M059J (cell line): ENCODE results near the gene LILRA1. TPM values are rescaled to one million over a fixed set of nuclear protein-coding genes. Genes with fewer than 3 reads are reported as not detected.
A peak's percentile ranks its signal among the peaks of the same experiment; 100 is the strongest.
"Not testable (repeated sequence)": the region's sequence is repeated elsewhere in the genome, so short reads cannot be mapped to it uniquely, and the experiment has no call there.

Experiments used
- DNase-seq: peaks from one replicate; pipeline ENCODE4 v3.0.0-alpha.2; 2012; ENCODE audit warnings: low read depth
- total RNA-seq: library from RNA; depleted of rRNA; stranded (reverse); fragments of >200 nt; shearing (Covaris generic); gene quantifications from 2 replicates; pipeline ENCODE4 v1.2.3, GENCODE V29; 2014; rRNA removed

The LILRA1 gene
- not detected in 2 replicates for total RNA-seq

DNA sequence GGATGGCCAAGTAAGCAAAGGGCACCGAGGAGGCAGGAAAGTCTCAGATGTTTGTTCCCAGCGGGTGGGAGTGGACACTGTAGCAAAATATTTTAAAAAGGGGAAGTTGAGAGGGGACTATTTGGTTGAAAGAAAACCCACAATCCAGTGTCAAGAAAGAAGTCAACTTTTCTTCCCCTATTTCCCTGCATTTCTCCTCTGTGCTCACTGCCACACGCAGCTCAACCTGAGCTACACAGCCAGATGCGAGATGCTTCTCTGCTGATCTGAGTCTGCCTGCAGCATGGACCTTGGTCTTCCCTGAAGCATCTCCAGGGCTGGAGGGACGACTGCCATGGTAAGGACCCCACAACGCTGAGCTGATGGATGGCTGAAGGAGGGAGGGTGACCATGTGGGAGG is at the start of gene LILRA1:
Gene LILRA1 (plus strand): TSS at position 188 of the 400 bp plus-strand sequence. CDS start 613 bp downstream, outside the sequence.
- DNase-seq, result not testable (repeated sequence)

DNA sequence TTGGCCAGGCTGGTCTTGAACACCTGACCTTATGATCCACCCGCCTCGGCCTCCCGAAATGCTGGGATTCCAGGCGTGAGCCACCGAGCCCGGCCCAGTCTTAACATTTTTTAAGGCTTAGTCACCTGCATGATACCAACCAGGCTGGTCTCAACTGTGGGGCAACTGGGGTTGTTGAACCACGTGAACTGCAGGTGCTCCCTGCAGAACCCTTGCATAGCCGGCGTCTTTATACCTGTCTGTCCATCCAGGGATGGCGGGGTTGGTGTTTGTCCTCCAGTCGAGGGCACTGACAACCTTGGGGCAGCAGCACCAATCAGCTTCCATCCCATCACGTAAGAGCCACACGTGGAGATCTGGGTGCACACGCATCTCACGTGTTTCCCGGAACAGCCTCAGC is 44.6 kb upstream of the LILRA1 start:
- no peak for DNase-seq

DNA sequence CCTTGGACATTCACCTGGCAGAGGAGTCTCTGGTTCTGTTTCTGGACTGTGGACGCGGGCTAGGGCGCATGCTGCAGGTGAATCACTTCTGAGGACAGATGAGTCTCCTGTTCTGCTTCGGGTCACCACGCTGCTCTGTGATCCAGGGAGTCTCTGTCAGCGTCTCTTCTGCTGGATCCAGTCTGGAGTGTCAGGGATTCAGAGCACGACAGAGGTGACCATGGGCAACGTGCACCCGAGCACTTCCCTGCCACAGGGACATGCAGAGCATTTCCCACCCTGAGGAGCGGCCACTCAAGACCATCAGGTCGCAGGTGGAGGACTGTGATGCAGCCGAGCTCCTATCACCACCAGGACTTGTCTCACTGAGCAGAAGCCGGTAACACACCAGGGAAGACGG is 44.2 kb upstream of the LILRA1 start:
- DNase-seq, result no peak

DNA sequence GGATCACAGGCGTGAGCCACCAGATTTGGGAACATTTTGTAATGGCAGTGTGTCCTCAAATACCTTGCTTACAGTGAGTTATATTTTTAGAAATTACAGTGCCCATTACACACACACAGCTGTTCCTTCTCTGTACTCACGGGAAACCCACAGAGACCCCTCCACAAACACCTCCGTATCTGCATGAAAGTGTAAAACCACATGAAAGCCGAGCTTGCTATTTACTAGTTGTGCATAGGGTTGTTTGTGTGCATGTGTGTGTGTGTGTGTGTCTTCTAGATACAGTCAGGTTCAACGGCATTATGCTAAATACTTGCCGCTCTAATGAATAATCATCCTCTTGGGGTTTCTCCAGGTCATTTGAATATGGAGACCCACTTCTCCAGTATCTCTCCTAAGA is 42.1 kb upstream of the LILRA1 start:
- DNase-seq, result no peak

DNA sequence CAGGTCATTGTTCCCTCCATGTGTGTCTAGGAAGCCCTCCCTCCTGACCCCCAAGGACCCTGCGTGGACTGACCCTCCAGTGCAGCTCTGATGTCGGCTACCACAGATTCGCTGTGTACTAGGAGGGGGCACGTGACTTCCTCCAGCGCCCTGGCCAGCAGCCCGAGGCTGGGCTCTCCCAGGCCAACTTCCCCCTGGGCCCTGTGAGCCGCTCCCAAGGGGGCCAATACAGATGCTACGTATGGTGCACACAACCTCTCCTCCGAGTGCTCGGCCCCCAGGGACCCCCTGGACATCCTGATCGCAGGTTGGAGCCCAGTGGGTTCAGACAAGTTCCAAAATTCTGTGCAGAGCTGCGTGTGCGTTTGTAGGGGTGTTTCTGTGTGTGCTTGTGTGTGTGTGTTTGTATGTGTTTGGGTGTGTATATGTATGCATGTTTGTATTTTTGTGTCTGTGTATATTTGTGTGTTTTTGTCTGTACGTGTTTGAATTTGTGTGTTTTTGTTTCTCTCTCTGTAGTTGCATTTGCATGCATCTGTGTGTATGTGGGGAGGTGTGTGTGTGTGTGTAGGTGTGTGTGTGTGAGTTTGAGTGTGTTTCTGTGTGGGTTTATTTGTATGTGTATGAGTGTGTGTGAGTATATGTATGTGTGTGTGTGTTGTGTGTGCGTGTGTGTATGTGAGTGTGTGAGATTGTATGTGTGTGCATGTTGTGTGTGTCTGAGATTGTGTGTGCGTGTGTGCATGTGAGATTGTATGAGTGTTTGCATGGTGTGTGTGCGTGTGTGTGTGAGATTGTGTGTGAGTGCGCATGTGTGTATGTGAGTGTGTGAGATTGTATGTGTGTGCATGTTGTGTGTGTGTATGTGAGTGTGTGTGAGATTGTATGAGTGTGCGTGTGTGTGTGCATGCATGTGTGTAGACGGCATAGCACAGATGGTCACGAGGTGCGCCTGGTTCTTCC is 41.2 kb upstream of the LILRA1 start:
- DNase-seq, result no peak

DNA sequence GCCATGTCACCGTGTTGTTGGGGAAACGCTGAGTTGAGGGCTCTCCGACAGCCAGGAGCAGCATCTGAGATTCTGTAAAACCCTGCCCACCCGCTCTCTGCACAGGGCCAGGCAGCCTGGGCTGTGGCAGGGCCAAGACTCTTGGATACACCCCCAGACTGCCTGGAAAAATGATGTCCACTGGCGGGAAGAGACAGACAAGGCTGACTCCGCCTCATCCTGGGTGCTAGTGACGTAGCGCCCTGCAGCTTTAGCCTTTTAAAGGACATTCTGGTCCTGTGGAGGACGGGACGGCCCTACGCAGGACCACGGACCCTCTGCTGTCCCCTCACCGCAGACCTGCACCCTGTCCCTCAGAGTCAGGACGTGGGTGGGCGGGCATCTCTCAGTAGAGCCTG is 40.5 kb upstream of the LILRA1 start:
- no peak for DNase-seq

DNA sequence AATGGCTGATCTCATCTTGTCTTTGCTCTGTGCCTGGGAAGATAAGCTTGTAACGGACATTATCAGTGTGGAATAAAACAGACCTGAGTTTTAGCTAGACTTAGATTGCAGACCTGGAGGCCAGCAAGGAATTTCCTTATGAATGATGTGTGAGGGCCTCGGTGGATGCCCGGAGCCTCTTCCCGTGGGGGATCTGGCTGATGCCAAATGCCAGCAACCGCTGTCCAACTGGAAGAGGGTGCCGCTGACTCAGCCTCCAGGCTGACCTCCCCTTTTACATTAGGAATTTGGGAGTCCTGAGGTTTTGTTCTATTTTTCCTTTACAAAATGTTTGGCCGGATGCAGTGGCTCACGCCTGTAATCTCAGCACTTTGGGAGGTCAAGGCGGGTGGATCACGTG is 39.4 kb upstream of the LILRA1 start:
- no peak for DNase-seq

DNA sequence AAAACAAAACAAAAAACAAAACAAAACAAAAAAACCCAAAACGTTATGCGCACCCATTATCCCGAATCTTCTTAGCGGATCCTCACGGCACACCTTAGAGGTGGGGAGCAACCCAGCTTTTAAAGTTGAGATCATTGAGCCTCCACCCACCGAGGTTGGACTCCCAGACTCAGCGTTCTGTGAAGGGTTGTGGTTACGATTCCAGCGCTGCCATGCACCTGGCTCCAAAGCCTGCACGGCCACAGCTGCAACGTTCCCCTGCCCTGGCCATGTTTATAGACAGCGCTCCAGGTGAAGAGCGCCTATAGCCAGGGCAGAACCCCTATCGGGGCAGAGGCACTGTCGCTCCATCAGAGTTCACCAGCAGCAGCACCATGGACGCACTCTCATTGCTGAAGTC is 38.5 kb upstream of the LILRA1 start:
- no peak for DNase-seq

DNA sequence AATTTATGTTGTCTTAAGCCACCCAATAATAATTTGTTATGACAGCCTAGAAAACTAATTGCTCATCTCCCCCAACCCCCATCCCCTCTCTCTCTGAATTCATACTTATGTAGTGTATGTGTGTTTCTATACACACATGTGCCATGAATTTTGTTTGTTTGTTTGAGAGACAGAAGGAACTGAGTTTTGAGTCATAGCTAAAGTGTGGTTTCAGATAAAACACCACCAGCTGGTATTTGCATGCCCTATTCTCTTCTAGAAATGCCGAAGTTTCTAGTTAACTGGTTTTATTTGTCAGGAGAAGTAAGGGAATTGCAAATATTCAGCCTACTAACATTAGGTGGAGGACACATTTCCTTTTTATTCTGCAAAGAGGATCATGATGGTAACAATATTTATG is 37.2 kb upstream of the LILRA1 start:
- no peak for DNase-seq

DNA sequence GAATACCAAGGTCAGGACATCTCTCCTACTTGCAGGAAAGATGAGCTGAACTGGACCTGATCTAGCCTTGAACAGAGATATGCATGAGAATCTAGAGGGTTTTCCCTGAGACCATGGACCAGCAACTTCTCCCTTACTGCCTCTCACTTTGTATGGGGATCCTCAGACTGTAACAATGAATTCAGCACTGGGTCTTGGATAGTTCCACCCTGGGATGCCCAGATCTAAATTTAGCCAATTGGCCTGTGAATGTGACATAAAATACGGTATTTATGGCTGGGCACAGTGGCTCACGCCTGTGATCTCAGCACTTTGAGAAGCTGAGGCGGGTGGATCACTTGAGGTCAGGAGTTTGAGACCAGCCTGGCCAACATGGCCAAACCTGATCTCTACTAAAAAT is 35.1 kb upstream of the LILRA1 start:
- no peak for DNase-seq

DNA sequence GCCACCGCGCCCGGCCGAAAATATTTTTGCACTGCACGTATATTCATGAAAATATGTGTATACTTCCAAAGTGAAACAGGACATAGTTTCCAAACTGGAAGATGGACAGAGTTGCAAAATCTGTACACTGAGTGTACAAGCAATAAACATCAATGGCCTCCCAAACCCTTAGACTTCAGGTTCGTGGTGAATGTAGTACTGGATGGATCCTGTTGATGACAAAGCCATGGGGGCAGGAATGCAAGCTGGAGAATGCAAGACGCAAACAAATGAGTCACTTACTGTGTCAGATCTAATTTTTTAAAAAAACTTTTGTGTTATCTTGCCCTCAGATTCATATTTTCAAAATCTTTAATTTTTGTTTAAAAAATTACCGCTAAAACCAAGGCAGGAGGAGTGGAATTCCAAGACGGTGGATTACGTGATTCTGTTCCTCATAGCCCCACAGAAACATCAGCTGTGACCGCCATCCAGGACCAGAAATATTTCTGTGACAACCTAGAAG is 32.5 kb upstream of the LILRA1 start:
- DNase-seq, result peak; percentile 29

DNA sequence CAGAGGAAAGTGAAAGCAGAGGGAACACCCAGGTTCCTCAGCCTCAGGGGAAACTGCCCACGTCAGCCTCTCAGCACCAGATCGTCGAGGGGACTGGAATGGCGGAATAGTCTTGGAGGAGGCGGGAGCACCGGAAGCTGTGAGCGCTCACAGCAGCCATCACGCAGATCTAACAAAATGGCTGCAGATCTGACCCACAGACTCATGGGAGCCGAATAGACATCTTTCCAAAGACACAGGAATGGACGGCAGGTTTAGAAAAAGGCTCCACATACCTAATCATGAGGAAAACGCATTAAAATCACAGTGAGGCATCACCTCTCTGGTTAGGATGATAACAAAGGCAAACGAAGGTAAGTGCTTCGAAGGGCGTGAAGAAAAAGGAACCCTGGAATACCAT is 31.6 kb upstream of the LILRA1 start:
- peak; percentile 56 for DNase-seq

DNA sequence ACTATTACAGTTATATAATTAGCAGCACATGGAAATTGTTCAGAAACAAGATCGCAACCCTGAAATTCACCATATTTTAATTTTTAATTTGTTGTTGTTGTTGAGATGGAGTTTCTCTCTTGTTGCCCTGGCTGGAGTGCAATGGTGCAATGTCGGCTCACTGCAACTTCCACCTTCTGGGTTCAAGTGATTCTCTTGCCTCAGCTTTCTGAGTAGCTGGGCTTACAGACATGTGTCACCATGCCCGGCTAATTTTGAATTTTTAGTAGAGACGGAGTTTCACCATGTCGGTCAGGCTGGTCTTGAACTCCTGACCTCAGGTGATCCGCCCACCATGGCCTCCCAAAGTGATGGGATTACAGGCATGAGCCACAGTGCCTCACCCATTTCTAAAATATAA is 30.2 kb upstream of the LILRA1 start:
- not testable (repeated sequence) for DNase-seq

DNA sequence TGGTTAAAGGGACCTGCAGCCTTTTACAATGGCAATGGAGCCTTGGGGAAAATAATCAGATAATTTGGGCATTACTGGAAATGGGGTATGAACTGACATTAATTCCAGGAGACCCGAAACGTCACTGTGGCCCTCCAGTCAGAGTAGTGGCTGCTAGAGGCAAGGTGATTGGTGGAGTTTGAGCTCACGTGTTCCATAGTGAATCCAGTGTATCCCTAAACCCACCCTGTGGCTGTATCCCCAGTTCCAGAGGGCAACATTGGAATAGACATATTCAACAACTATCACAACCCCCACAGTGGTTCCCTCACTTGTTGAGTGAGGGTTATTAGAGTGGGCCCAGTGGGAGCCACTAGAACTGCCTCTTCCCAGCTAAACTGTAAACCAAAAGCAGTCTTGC is 23.1 kb upstream of the LILRA1 start:
- DNase-seq, result no peak

DNA sequence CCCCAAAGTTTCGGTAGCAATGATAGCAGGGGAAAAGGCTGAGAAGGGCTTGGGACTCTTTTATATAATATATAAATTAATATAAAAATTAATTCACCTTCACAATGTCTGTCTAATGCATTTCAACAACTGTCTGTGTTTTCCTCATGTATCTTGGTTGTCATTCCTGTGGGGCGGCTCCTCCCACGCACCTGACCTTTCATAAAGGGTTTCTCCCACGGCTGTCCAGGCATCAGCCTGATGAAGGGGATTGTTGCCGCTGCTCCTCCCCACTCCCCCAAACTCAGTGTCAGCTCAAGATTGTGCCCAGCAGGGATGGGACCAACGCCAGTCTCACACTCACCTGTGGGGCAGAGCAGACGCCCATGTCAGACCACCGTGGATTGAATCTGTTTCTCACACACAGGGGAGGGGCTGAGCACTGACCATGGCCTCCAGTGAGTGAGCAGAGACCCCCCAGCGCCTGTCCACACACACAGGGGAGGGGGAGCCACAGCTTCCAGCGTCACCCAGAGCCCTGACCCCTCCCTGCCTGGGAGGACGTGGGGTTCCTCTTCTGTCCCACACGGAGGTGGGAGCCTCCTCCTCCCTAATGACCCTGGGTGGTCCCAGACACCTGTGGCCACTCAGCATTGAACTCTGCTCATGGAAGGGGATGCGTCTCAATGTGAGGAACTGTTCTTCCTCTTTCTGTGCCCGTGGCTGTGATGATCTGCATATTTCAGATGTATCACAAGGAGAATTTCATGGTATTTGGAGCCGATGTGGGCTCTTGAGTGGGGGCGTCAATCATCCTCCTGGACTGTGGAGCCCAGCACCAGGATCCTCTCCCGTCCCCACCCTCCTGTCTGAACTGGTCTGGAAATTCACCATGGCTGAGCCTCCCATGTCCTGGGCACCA is 21.5 kb upstream of the LILRA1 start:
- DNase-seq, result not testable (repeated sequence)

DNA sequence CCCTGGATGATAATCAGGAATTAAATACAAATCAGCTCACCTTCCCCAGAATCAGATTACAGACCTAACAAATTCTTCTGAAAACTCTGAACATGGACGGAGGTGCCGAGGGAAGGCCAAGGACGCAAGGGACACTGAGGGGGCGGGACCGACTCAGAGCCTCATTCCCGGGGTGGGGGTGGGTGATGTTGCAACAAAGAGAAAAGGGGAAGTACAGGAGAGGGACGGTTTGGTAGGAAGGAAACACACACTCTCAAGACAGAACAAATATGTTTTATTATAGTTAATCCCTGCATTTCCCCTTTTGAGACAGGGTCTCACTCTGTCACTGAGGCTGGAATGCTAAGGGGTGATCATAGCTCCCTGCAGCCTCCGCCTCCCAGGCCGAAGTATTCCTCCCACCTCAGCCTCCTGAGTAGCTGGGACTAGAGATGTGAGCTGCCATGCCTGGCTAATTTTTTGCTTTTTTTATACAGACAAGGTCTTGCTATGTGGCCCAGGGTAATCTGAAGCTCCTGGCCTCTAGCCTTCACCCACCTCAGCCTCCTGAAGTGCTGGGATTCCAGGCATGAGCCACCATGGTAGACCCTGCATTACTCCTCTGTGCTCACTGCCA is 20.6 kb upstream of the LILRA1 start:
- DNase-seq, result no peak

DNA sequence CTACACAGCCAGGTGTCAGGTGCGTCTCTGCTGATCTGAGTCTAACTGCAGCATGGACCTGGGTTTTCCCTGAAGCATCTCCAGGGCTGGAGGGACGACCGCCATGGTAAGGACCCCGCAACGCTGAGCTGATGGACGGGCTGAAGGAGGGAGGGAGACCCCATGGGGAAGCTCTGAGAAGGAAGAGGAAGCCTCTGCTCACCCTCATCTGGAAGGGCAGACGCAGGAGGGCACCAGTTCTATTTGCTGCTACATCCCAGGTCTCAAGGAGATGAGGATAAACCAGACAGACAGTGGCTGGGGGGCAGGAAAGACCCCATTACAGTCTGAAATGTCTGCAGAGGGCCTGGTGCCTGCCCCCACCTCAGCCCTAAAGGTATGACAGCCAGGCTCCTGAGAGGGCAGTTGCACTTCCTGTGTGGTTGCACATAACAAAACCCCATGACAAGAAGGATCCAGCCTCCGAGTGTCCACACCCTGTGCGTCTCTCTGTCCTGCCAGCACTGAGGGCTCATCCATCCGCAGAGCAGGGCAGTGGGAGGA is 20.0 kb upstream of the LILRA1 start, which contains the start of gene LILRA2:
Gene LILRA2 (plus strand): TSS at position 461 of the 543 bp plus-strand sequence. CDS start 89 bp downstream, outside the sequence.
- DNase-seq, result no peak

DNA sequence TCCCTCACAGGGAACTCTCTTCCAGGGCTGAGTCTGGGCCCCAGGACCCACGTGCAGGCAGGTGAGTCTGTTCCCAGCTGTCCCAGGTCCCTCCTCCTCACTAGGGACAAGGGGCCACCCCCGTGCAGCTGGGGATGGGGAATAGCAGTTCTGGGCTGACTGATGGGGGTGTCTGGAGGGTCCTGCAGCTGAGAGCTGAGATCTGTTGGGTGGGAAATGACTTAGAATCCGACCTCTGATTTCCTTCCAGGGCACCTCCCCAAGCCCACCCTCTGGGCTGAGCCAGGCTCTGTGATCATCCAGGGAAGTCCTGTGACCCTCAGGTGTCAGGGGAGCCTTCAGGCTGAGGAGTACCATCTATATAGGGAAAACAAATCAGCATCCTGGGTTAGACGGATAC is 19.4 kb upstream of the LILRA1 start:
- no peak for DNase-seq

DNA sequence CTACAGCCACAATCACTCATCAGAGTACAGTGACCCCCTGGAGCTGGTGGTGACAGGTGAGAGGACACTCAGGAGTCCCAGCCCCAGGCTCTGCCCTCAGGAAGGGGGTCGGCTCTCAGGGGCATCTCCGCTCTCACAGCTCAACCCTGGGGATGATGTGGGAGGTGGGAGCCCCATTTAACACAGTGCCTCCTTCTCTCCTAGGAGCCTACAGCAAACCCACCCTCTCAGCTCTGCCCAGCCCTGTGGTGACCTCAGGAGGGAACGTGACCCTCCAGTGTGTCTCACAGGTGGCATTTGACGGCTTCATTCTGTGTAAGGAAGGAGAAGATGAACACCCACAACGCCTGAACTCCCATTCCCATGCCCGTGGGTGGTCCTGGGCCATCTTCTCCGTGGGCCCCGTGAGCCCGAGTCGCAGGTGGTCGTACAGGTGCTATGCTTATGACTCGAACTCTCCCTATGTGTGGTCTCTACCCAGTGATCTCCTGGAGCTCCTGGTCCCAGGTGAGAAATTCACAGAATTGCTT is 18.8 kb upstream of the LILRA1 start:
- DNase-seq, result no peak

DNA sequence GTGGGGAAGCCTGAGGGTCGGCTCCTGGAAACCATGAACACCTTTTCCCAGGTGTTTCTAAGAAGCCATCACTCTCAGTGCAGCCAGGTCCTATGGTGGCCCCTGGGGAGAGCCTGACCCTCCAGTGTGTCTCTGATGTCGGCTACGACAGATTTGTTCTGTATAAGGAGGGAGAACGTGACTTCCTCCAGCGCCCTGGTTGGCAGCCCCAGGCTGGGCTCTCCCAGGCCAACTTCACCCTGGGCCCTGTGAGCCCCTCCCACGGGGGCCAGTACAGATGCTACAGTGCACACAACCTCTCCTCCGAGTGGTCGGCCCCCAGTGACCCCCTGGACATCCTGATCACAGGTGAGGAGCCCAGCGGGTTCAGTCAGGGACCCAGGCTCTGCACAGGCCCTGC is 18.2 kb upstream of the LILRA1 start:
- DNase-seq, result not testable (repeated sequence)

DNA sequence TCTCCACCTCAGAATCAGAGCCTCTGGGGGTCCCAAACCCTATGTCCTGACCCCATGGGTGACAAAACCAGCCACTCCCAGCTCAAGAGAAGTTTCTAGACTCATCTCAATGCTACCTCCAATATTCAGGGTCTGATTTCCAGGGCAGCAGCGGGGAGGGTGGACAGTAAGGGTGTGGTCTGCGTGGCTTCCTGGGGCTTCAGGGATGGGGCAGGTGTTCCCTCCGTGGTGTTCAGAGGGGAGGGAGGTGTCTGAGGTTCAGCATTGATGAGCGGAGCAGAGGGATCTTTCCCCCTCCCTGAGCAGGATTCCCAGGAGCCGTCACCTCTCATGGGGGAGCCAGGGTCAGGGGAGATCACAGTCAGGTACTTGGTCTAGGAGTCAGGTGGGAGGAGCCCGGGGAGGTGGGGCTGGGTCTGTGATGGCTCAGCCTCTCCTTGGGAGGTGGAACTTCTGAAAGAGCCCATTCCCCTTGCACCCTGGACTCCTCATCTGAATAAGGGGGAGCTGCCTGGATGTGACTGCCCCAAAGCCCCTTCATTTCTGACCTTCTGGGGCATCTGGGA is 16.9 kb upstream of the LILRA1 start:
- DNase-seq, result no peak
